ENCODE results near the gene GPR107.

GPR107 gene

DNA sequence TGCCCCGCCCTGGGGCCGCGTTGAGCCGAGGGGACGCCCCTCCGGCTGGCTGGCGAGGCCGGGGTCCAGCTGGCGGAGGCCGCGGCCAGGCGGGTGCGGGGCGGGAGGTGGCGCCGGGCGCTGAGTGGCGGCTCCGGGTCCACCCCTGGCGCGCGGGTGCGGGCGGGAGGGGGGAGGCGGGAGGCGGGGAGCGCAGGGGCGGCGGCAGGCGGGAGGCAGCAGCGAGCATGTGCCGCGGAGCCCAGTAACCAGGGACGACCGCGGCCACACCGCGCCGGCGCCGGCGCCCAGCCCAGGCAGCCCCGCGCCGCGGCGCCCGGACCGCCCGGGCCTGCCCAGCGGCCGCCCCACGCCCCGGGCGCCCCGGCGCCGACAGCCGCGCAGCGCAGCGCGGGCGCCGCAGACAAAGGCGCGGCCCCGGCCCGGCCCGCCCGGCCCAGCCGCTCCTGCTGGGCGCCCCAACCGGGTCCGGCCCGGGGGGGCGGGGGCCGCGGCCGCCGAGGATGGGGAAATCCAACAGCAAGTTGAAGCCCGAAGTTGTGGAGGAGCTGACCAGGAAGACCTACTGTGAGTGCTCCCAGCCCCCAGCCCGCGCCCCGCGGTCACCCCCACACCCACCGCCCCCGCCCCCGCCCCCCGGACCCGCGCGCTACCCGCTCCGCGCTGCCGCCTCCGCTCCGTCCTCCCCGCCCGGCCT, 118.6 kb downstream of the GPR107 start, which contains the start of gene NCS1:
Gene NCS1 (plus strand): TSS at position 244 of the 697 bp plus-strand sequence. CDS start 260 bp downstream, at position 504.
- Histone ChIP-seq H3K36me3 (ENCODE audit: insufficient read depth, insufficient read length, low read length) (peaks cover 36% of the 10 kb centered on the region), H3K4me3 (ENCODE audit: insufficient read length, low read depth) (peak within 1 kb of the TSS; percentile 68), H3K4me1 (ENCODE audit: insufficient read depth, insufficient read length) (peaks cover 29% of the 10 kb centered on the region), H3K9me3 (ENCODE audit: insufficient read depth, low read length) (no peaks in the 10 kb centered on the region), H3K9ac (ENCODE audit: insufficient read length, low read depth) (peak within 1 kb of the TSS; percentile 92), H3K27me3 (ENCODE audit: insufficient read depth, insufficient read length) (no peaks in the 10 kb centered on the region)
- TF ChIP-seq SUZ12 (IDR thresholded peaks at IDR 0.05; ENCODE audit: extremely low read depth, insufficient read depth, insufficient read length) (no peak), ZNF274 (IDR thresholded peaks at IDR 0.05; ENCODE audit: low read depth, low read length) (no peak), YY1 (IDR thresholded peaks at IDR 0.05; ENCODE audit: insufficient read depth, insufficient read length) (no peak)
- DNase-seq (ENCODE audit: low read depth, low spot score) = no peak

DNA sequence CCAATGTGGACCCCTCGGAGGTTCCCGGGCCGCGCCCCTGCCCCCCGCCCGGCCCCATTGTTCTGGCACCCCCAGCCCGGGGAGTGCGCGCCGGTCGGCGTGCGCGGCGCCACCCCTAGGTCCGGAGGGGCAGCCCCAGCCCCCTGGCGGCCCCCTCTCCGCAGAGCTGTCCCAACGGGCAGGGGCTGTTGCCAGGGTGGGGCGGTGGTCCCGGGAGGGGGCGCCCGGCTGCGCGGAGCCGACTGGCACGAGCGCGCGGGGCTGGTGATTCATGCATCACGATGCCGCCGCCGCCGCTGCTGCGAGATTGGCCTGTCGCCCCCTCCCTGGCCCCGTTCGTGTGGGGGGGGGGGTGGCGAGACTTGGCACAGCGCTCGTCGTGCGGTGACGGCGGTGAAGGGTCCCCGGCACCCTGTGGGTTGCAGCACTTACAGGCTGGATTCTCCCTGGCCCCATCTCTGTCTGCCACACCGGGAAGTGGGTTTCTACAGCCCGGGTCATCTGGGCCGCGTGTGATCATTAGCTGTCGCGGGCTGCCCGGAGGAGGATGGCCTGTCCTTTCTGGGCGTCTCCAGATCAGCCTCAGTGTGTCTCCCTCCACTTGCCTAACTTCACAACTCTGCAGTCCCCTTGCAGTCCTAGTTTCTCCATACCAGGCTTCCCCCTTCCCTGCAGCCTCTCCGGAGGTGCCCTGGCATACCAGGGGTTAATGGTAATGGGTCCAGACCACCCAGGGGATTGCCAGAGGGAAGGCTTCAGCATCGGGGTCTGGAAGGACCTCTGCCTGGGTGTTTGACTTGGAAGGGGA, 119.4 kb downstream of the GPR107 start:
- H3K36me3 ChIP-seq (ENCODE audit: insufficient read depth, insufficient read length, low read length) = peaks cover 40% of the 10 kb centered on the region
- H3K27me3 ChIP-seq (ENCODE audit: insufficient read depth, insufficient read length) = no peaks in the 10 kb centered on the region
- no peak for DNase-seq (ENCODE audit: low read depth, low spot score)
- H3K9ac ChIP-seq (ENCODE audit: insufficient read length, low read depth) = peak overlapping the region; percentile 81
- no peaks in the 10 kb centered on the region for H3K9me3 ChIP-seq (ENCODE audit: insufficient read depth, low read length)
- peak overlapping the region; percentile 58 for H3K4me3 ChIP-seq (ENCODE audit: insufficient read length, low read depth)
- TF ChIP-seq SUZ12 (IDR thresholded peaks at IDR 0.05; ENCODE audit: extremely low read depth, insufficient read depth, insufficient read length) (no peak), ZNF274 (IDR thresholded peaks at IDR 0.05; ENCODE audit: low read depth, low read length) (no peak), YY1 (IDR thresholded peaks at IDR 0.05; ENCODE audit: insufficient read depth, insufficient read length) (no peak)
- peaks cover 24% of the 10 kb centered on the region for H3K4me1 ChIP-seq (ENCODE audit: insufficient read depth, insufficient read length)

DNA sequence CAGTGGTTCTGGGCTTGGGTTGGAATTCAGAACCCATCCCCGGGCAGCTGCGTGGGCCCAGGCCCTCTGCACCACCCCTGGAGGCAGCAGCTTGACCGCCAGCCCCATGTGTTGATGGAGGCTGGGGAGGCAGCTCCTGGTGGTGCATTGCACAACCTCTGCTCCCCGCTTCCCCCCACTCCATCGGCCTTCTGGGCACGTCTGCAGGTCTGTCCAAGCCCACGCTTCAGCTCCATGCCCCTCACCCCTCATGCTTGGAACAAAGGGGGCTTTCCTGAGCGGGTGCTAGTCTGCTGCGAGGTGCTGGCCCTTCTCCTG, 119.9 kb downstream of the GPR107 start:
- no peaks in the 10 kb centered on the region for H3K27me3 ChIP-seq (ENCODE audit: insufficient read depth, insufficient read length)

DNA sequence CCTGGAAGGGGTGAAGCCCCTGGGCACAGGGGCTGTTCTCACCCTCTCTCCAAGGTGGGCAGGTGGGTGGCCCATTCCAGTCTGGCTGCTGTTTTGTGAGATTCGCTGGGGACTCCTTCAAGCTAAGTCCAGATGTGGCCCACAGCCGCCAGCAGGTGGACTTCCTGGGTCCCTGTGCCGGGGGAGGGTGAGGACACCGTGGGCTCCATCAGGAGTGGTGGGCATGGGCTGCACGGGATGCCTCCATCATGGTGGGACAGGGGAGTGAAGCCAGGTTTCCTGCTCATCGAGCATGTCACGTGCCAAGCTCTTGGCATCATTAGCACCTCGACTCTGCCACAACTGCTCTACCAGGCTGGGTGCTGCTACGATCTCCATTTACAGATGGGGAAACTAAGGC, 120.3 kb downstream of the GPR107 start:
- TF ChIP-seq SUZ12 (IDR thresholded peaks at IDR 0.05; ENCODE audit: extremely low read depth, insufficient read depth, insufficient read length) = no peak
- no peak for TF ChIP-seq ZNF274 (IDR thresholded peaks at IDR 0.05; ENCODE audit: low read depth, low read length)
- no peak for TF ChIP-seq YY1 (IDR thresholded peaks at IDR 0.05; ENCODE audit: insufficient read depth, insufficient read length)
- H3K27me3 ChIP-seq (ENCODE audit: insufficient read depth, insufficient read length) = no peaks in the 10 kb centered on the region
- H3K4me1 ChIP-seq (ENCODE audit: insufficient read depth, insufficient read length) = peaks cover 25% of the 10 kb centered on the region
- peaks cover 40% of the 10 kb centered on the region for H3K36me3 ChIP-seq (ENCODE audit: insufficient read depth, insufficient read length, low read length)
- no peak for DNase-seq (ENCODE audit: low read depth, low spot score)
- H3K4me3 ChIP-seq (ENCODE audit: insufficient read length, low read depth) = no peak overlapping the region
- H3K9ac ChIP-seq (ENCODE audit: insufficient read length, low read depth) = peak overlapping the region; percentile 81
- H3K9me3 ChIP-seq (ENCODE audit: insufficient read depth, low read length) = no peaks in the 10 kb centered on the region

More for the DNA sequence above, 119.9 kb downstream of the GPR107 start:
- no peaks in the 10 kb centered on the region for H3K9me3 ChIP-seq (ENCODE audit: insufficient read depth, low read length)
- H3K36me3 ChIP-seq (ENCODE audit: insufficient read depth, insufficient read length, low read length) = peaks cover 40% of the 10 kb centered on the region
- peak overlapping the region; percentile 58 for H3K4me3 ChIP-seq (ENCODE audit: insufficient read length, low read depth)
- DNase-seq (ENCODE audit: low read depth, low spot score) = no peak
- H3K9ac ChIP-seq (ENCODE audit: insufficient read length, low read depth) = peak overlapping the region; percentile 81
- peaks cover 25% of the 10 kb centered on the region for H3K4me1 ChIP-seq (ENCODE audit: insufficient read depth, insufficient read length)
- TF ChIP-seq ZNF274 (IDR thresholded peaks at IDR 0.05; ENCODE audit: low read depth, low read length) = no peak

DNA sequence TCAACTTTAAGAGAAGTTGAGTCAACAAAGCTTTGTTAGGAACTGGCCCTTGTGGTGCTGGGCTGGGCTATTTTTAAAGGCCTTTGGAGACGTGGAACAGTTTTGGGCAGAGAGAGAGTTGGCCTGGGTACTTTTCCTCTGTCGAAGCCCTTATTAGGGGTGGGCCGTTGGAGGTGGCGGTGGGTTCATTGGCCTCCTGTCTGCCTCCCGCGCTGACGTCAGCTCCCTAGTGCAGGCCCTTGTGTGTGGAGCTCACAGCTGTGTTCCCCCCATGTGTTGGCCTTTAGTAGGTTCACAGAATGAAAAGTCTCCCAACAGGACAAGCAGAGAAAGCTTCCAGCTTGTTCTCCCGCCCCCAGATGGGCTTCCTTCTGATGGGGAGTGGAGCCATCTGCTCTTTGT, 121.2 kb downstream of the GPR107 start:
- Histone ChIP-seq H3K27me3 (ENCODE audit: insufficient read depth, insufficient read length) (no peaks in the 10 kb centered on the region), H3K4me3 (ENCODE audit: insufficient read length, low read depth) (no peak overlapping the region), H3K36me3 (ENCODE audit: insufficient read depth, insufficient read length, low read length) (peaks cover 40% of the 10 kb centered on the region), H3K9ac (ENCODE audit: insufficient read length, low read depth) (no peak overlapping the region), H3K4me1 (ENCODE audit: insufficient read depth, insufficient read length) (peaks cover 25% of the 10 kb centered on the region), H3K9me3 (ENCODE audit: insufficient read depth, low read length) (no peaks in the 10 kb centered on the region)
- no peak for DNase-seq (ENCODE audit: low read depth, low spot score)
- TF ChIP-seq YY1 (IDR thresholded peaks at IDR 0.05; ENCODE audit: insufficient read depth, insufficient read length) = no peak
- no peak for TF ChIP-seq SUZ12 (IDR thresholded peaks at IDR 0.05; ENCODE audit: extremely low read depth, insufficient read depth, insufficient read length)
- TF ChIP-seq ZNF274 (IDR thresholded peaks at IDR 0.05; ENCODE audit: low read depth, low read length) = no peak

DNA sequence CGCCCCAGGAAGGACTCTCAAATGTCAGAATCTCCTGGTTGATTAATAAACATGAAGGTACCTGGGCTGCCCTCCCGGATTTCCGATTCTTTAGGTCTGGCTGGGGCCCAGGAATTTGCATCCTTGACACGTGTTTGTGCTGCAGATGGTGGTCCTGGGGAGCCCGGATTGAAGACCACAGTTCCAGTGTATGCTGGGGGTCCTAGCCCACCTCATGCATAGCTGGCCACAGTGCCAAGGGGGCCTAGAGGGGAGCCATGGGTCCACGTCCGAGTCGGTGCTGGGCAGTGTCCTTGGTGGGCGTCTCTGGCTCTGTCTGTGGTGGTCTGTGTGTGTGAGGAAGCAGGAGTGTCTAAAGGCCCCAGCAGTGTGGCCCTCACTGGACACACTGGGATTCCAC, 121.6 kb downstream of the GPR107 start:
- Histone ChIP-seq H3K9me3 (ENCODE audit: insufficient read depth, low read length) (no peaks in the 10 kb centered on the region), H3K4me3 (ENCODE audit: insufficient read length, low read depth) (no peak overlapping the region), H3K9ac (ENCODE audit: insufficient read length, low read depth) (peak overlapping the region; percentile 21), H3K36me3 (ENCODE audit: insufficient read depth, insufficient read length, low read length) (peaks cover 44% of the 10 kb centered on the region), H3K4me1 (ENCODE audit: insufficient read depth, insufficient read length) (peaks cover 24% of the 10 kb centered on the region), H3K27me3 (ENCODE audit: insufficient read depth, insufficient read length) (no peaks in the 10 kb centered on the region)
- no peak for DNase-seq (ENCODE audit: low read depth, low spot score)
- no peak for TF ChIP-seq SUZ12 (IDR thresholded peaks at IDR 0.05; ENCODE audit: extremely low read depth, insufficient read depth, insufficient read length)
- TF ChIP-seq ZNF274 (IDR thresholded peaks at IDR 0.05; ENCODE audit: low read depth, low read length) = no peak
- TF ChIP-seq YY1 (IDR thresholded peaks at IDR 0.05; ENCODE audit: insufficient read depth, insufficient read length) = no peak

DNA sequence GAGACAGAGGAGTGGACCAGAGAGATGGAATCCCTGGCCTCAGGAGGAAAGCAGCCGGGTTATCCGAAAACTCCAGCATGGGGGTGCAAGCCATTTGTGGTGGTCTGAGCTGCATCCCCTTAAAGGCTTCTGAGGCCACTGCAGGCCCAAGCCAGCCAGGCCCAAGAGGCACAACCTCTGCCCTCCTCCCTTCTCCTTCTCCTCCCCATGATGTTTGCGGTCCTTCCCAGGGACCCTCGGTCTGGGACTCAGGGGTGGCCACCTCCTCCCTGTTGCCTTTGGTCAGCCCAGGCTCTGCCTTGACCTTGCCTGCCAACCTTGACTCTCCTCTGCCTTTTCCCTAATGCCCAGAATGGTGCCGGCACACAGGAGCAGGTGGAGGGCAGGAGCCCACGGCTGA, 123.1 kb downstream of the GPR107 start:
- Histone ChIP-seq H3K36me3 (ENCODE audit: insufficient read depth, insufficient read length, low read length) (peaks cover 58% of the 10 kb centered on the region), H3K27me3 (ENCODE audit: insufficient read depth, insufficient read length) (no peaks in the 10 kb centered on the region), H3K4me1 (ENCODE audit: insufficient read depth, insufficient read length) (peaks cover 13% of the 10 kb centered on the region), H3K9ac (ENCODE audit: insufficient read length, low read depth) (no peak overlapping the region), H3K9me3 (ENCODE audit: insufficient read depth, low read length) (no peaks in the 10 kb centered on the region), H3K4me3 (ENCODE audit: insufficient read length, low read depth) (no peak overlapping the region)
- TF ChIP-seq ZNF274 (IDR thresholded peaks at IDR 0.05; ENCODE audit: low read depth, low read length) (no peak), SUZ12 (IDR thresholded peaks at IDR 0.05; ENCODE audit: extremely low read depth, insufficient read depth, insufficient read length) (no peak), YY1 (IDR thresholded peaks at IDR 0.05; ENCODE audit: insufficient read depth, insufficient read length) (no peak)
- no peak for DNase-seq (ENCODE audit: low read depth, low spot score)

Measured in NT2/D1 (cell line).